Subcutaneous abdominal adipose tissue (tissue), 5 donors: ENCODE data around the gene RUNX3.
"Not testable (repeated sequence)": the region's sequence is repeated elsewhere in the genome, so short reads cannot be mapped to it uniquely, and the experiment has no call there.

Experiments
- H3K27ac ChIP-seq: one replicate; pipeline ENCODE4 v1.7.0; 2013; ENCODE audit warnings: low read depth, mild to moderate bottlenecking, inconsistent platforms, low read length, moderate library complexity
- H3K27me3 ChIP-seq, 5 donors: one replicate each; pipeline ENCODE4 v1.7.0; 2013; ENCODE audit warnings: low read length in 5 of 5, inconsistent platforms in 1 of 5; ENCODE audit not compliant: control insufficient read depth in 5 of 5, insufficient read depth in 4 of 5
- H3K36me3 ChIP-seq, 5 donors: one replicate each; pipeline ENCODE4 v1.7.0; 2013; ENCODE audit warnings: low read length in 5 of 5; ENCODE audit not compliant: control insufficient read depth in 5 of 5, insufficient read depth in 5 of 5
- H3K4me1 ChIP-seq, 5 donors: one replicate each; pipeline ENCODE4 v1.7.0; 2013; ENCODE audit warnings: low read length in 5 of 5, mild to moderate bottlenecking in 3 of 5, moderate library complexity in 1 of 5; ENCODE audit not compliant: control insufficient read depth in 5 of 5, insufficient read depth in 5 of 5
- H3K4me3 ChIP-seq, 5 donors: one replicate each; pipeline ENCODE4 v1.7.0; 2013; ENCODE audit warnings: low read length in 5 of 5, low read depth in 1 of 5
- H3K9ac ChIP-seq, 5 donors: one replicate each; pipeline ENCODE4 v1.7.0; 2013; ENCODE audit warnings: low read length in 5 of 5, mild to moderate bottlenecking in 4 of 5, moderate library complexity in 3 of 5
- H3K9me3 ChIP-seq, 5 donors: one replicate each; pipeline ENCODE4 v1.7.0; 2013; ENCODE audit warnings: low read length in 5 of 5; ENCODE audit not compliant: control insufficient read depth in 5 of 5
- donor health status: healthy.
- donor health status: healthy.
- donor health status: healthy.
- donor health status: healthy.
- donor health status: healthy.

RUNX3 gene

DNA sequence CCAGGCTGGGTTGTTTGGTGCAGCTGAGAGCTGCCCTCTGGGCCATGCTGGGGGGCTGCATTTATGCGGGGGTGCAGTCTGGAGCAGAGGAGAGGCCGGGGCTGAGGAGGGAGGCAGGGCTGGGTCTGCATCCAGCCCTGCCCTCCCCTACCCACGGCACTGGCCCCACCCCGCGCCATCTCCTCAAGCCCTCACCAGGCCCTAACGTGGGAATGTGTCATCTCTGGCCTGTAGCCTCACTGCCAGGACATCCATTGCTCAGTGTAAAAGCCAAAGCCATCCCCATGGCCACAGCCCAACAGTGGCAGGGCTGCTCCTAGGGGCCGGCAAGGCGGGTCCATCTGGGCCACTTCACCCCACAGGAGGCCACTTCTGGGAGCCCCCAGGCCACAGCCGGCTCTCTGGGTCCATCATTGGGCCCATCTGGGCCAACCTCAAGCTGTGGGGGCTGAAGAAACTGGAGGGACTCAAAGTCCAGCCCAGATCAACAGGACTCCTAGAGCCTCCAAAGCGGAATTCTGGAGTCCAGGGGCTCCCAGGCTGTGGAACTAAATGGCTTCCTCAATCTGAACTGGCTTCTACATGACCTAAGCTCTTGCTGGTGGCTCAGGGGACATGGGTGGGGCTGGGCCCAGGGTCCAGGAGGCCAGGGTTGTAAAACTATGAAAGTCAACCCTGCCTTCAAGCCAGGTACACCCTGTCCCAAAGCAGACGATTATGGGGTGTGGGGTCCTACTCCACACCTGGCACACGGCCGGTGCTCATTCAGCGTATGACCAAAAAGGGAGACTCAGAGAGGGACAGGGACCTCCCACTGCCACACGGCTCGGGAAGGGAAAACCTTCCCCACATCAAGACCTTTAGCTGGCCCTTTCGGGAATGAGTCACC lies 32.6 kb downstream of the RUNX3 start:
- Histone ChIP-seq H3K4me3 (no peak overlapping the region), H3K27ac (no peak overlapping the region), H3K27me3 (peaks cover 2 to 26% (median 15%) of the 10 kb centered on the region in 5 donors), H3K9me3 (peaks cover 0 to 4% (median 0%) of the 10 kb centered on the region in 5 donors), H3K9ac (no peak overlapping the region), H3K36me3 (no peaks in the 10 kb centered on the region), H3K4me1 (peaks cover 0 to 3% (median 0%) of the 10 kb centered on the region in 5 donors)

DNA sequence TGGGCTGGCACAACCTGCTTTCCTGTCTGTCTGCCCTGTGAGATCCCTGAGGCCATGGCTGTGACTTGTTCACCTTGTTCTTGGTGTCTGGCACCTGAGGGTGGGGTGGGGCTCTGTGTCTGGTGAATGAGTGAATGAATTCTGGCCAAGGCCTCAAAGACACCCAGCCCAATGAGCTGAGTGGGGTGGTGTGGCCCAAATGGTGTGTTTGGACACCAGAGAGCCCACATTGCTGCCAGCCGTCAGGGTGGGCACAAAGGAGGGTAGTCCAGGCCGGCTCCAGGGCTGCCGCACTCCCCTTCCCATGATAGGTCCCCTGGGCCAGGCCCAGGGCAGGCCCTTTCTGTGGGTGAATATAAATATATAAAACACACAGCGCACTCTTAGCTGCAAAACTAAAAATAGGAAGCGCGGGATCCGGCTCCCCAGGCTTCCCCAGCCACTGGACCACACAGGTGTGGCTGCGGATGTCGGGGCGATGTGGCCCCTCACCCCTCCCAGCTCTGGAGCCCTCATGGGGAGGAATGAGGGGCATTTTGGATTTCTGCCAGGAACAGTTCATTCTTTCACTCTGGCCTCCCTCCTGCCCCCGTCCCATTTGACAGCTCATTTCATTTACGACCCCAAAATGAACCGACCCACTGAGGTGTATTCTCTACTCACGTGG lies 33.3 kb downstream of the RUNX3 start:
- Histone ChIP-seq H3K27me3 (peaks cover 2 to 26% (median 15%) of the 10 kb centered on the region in 5 donors), H3K9me3 (peaks cover 0 to 6% (median 4%) of the 10 kb centered on the region in 5 donors), H3K4me1 (peaks cover 0 to 3% (median 0%) of the 10 kb centered on the region in 5 donors), H3K9ac (no peak overlapping the region), H3K36me3 (no peaks in the 10 kb centered on the region), H3K4me3 (no peak overlapping the region), H3K27ac (no peak overlapping the region)

DNA sequence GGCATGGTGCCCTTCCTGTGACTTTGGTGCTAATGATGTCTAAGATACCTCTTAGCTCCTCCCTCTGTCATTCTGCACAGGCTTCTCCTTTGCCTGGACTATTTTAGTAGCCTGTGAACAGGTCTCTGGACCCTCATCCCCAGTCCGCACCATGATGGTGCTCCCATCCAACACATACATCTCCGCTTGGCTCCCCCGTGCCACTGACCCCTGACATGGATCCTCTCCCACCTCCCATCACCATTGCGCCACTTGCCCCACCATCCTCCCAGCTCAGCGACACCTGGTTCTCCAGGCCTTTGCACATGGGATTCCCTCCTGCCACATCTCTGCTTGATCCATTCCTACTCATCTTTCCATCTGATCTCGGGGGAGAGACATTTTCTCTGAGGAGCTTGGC lies 33.9 kb downstream of the RUNX3 start:
- Histone ChIP-seq H3K36me3 (no peaks in the 10 kb centered on the region), H3K27ac (no peak overlapping the region), H3K4me3 (no peak overlapping the region), H3K4me1 (peaks cover 0 to 3% (median 0%) of the 10 kb centered on the region in 5 donors), H3K9me3 (peaks cover 0 to 6% (median 4%) of the 10 kb centered on the region in 5 donors), H3K27me3 (peaks cover 2 to 20% (median 12%) of the 10 kb centered on the region in 5 donors), H3K9ac (no peak overlapping the region)

DNA sequence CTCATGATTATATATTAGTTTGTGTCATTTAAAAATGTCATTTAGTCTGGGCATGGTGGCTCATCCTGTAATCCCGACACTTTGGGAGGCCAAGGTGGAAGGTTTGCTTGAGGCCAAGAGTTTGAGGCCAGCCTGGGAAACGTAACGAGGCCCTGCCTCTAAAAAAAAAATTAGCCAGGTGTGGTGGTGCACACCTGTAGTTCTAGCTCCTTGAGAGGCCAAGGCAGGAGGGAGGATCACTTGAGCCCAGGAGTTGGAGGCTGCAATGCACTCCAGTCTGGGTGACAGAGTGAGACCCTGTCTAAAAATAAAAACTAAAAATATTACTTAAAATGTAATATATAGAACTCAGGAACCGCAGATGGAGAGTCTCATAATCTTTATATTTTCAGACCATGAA lies 34.6 kb downstream of the RUNX3 start:
- Histone ChIP-seq H3K9me3 (peaks cover 0 to 6% (median 4%) of the 10 kb centered on the region in 5 donors), H3K4me1 (peaks cover 0 to 3% (median 0%) of the 10 kb centered on the region in 5 donors), H3K9ac (no peak overlapping the region), H3K4me3 (no peak overlapping the region), H3K27ac (no peak overlapping the region), H3K27me3 (peaks cover 2 to 18% (median 9%) of the 10 kb centered on the region in 5 donors), H3K36me3 (no peaks in the 10 kb centered on the region)

DNA sequence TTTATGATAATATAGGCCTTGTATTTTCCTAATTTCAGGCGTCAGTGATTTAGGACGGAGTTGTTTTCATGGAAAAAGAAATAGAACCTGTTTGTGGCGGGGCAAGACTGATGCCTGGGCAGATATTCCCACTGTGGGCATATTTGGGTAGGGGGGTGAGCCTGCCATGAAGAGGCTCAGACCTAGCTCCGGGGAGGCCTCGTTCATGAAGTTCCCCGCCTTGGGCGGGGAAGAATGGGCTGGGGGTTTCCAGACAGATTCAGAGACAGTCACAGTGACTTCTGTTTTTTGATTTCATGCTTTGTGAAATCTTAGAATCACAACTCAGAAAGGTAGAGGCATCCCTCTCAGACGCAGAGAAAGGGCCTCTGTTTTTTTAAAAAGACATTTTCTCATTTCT lies 36.1 kb downstream of the RUNX3 start:
- no peak overlapping the region for H3K27ac ChIP-seq
- H3K9me3 ChIP-seq = peaks cover 0 to 9% (median 6%) of the 10 kb centered on the region in 5 donors
- no peak overlapping the region for H3K4me3 ChIP-seq
- H3K4me1 ChIP-seq = peaks cover 0 to 3% (median 0%) of the 10 kb centered on the region in 5 donors
- no peak overlapping the region for H3K9ac ChIP-seq
- H3K36me3 ChIP-seq = no peaks in the 10 kb centered on the region
- H3K27me3 ChIP-seq = peaks cover 0 to 11% (median 5%) of the 10 kb centered on the region in 5 donors

DNA sequence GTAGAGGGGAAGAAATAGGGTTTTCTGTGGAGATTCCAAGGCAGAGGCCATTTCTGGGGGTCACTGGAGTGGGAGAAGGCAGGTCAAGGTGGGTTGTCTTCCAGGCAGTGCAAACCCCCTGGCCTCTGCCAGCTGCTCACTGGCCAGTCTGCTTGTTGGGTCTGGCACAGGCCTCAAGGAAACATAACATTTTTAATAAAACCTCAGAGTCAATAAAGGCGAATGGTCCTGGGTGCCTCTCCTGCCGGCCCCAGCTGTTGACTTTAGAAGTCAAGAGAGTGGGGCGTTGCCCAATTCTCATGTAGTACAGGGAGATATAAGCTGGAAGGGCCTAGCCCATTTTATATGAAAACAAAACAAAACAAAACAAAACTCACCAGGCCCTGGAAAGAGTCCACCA lies 36.6 kb downstream of the RUNX3 start:
- peaks cover 0 to 8% (median 5%) of the 10 kb centered on the region in 5 donors for H3K27me3 ChIP-seq
- peaks cover 0 to 9% (median 6%) of the 10 kb centered on the region in 5 donors for H3K9me3 ChIP-seq
- H3K4me3 ChIP-seq = no peak overlapping the region
- no peak overlapping the region for H3K27ac ChIP-seq
- no peak overlapping the region for H3K9ac ChIP-seq
- H3K36me3 ChIP-seq = no peaks in the 10 kb centered on the region
- peaks cover 0 to 3% (median 0%) of the 10 kb centered on the region in 5 donors for H3K4me1 ChIP-seq

DNA sequence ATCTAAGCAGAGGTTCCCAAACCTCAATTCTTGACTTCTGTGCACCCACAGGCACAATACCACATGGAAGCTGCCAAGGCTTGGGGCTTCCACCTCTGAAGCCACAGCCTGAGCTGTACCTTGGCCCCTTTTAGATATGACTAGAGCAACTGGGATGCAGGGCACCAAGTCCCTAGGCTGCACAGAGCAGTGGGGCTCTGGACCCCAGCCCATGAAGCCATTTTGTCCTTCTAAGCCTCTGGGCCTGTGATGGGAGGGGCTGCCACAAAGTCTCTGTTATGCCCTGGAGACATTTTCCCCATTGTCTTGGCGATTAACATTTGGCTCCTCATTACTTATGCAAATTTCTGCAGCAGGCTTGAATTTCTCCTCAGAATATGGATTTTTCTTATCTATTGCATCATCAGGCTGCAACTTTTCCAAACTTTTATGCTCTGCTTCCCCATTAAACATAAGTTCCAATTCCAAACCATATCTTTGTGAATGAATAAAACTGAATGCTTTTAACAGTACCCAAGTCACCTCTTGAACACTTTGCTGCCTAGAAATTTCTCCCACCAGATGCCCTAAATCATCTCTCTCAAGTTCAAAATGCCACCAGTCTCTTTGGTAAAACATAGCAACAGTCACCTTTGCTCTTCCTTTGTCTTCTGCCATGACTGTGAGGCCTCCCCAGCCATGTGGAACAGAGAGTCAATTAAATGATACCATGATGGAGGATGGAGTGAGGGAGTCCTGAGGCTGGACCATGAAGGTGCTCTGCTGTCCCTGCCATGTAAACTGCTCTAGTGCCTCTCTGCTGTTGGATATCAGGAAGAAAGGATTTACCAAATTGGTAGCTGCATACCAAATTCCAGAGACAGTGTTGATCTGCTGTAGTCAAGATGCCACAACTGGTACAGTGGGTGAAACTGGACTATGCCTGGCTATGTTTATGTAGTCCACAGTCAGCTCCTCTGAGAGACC lies 37.6 kb downstream of the RUNX3 start:
- Histone ChIP-seq H3K36me3 (no peaks in the 10 kb centered on the region), H3K27ac (no peak overlapping the region), H3K9me3 (peaks cover 0 to 9% (median 6%) of the 10 kb centered on the region in 5 donors), H3K4me3 (no peak overlapping the region), H3K9ac (no peak overlapping the region), H3K27me3 (peaks cover 0 to 5% (median 0%) of the 10 kb centered on the region in 5 donors), H3K4me1 (no peaks in the 10 kb centered on the region)

- H3K9me3 ChIP-seq, H3K27me3 ChIP-seq, H3K4me3 ChIP-seq, H3K27ac ChIP-seq, H3K4me1 ChIP-seq, H3K36me3 ChIP-seq, H3K9ac ChIP-seq: not testable (repeated sequence)
Observed at GRCh38 chr1:24891367-24891766, 38.7 kb downstream of the RUNX3 start.

GRCh38 chr1:24890887-24891286 lies 39.2 kb downstream of the RUNX3 start:
- H3K9me3 ChIP-seq = peaks cover 0 to 9% (median 6%) of the 10 kb centered on the region in 5 donors
- H3K36me3 ChIP-seq = no peaks in the 10 kb centered on the region
- no peak overlapping the region for H3K4me3 ChIP-seq
- H3K27me3 ChIP-seq = peaks cover 0 to 2% (median 0%) of the 10 kb centered on the region in 5 donors
- no peak overlapping the region for H3K9ac ChIP-seq
- no peak overlapping the region for H3K27ac ChIP-seq
- H3K4me1 ChIP-seq = no peaks in the 10 kb centered on the region
